Upper lobe of left lung (tissue), 4 donors: Measurements from ENCODE around the gene PI4K2A.
A peak's percentile ranks its signal among the peaks of the same experiment; 100 is the strongest.

ENCODE experiments used
- POLR2AphosphoS5 ChIP-seq, 2 donors: sonication (generic); formaldehyde crosslinking; IDR thresholded peaks; one replicate each; pipeline ENCODE4 v1.5.1; 2017; ENCODE audit warnings: antibody characterized with exemption in 2 of 2
- TF ChIP-seq, protein P1 (sequence below), 6 experiments: fragments of 450-650 bp in 4 of 6; fragments of 200-600 bp in 2 of 6; sonication (generic) in 2 of 6; IDR thresholded peaks; one replicate each; pipeline ENCODE4 v1.5.1; 2016 to 2019; ENCODE audit warnings: antibody characterized with exemption in 6 of 6

DNA sequence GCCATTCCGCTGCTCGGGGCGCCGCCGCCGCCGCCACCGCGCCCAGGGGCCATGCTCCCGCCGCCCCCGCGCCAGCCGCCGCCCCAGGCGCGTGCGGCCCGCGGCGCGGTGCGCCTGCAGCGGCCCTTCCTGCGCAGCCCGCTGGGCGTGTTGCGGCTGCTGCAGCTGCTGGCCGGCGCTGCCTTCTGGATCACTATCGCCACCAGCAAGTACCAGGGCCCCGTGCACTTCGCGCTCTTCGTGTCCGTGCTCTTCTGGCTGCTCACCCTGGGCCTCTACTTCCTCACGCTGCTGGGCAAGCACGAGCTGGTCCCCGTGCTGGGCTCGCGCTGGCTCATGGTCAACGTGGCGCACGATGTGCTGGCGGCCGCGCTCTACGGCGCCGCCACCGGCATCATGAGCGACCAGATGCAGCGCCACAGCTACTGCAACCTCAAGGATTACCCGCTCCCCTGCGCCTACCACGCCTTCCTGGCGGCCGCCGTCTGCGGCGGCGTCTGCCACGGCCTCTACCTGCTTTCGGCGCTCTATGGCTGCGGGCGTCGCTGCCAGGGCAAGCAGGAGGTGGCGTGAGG, 73.4 kb downstream of the PI4K2A start:
- TF ChIP-seq, protein P1, sequence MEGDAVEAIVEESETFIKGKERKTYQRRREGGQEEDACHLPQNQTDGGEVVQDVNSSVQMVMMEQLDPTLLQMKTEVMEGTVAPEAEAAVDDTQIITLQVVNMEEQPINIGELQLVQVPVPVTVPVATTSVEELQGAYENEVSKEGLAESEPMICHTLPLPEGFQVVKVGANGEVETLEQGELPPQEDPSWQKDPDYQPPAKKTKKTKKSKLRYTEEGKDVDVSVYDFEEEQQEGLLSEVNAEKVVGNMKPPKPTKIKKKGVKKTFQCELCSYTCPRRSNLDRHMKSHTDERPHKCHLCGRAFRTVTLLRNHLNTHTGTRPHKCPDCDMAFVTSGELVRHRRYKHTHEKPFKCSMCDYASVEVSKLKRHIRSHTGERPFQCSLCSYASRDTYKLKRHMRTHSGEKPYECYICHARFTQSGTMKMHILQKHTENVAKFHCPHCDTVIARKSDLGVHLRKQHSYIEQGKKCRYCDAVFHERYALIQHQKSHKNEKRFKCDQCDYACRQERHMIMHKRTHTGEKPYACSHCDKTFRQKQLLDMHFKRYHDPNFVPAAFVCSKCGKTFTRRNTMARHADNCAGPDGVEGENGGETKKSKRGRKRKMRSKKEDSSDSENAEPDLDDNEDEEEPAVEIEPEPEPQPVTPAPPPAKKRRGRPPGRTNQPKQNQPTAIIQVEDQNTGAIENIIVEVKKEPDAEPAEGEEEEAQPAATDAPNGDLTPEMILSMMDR (IDR thresholded peaks at IDR 0.05): peak in 4 of 6 experiments; percentile 11 to 55 (median 42)
- peak; percentile 17 to 44 for TF ChIP-seq POLR2AphosphoS5 (IDR thresholded peaks at IDR 0.05)
